ENCODE results near the gene ATR. TPM values are rescaled to one million over a fixed set of nuclear protein-coding genes. Genes with fewer than 3 reads are reported as not detected.
"Not testable (repeated sequence)": the region's sequence is repeated elsewhere in the genome, so short reads cannot be mapped to it uniquely, and the experiment has no call there.

The ATR gene
- total RNA-seq, 1 donor from 2014 or later = 5.2 TPM

DNA sequence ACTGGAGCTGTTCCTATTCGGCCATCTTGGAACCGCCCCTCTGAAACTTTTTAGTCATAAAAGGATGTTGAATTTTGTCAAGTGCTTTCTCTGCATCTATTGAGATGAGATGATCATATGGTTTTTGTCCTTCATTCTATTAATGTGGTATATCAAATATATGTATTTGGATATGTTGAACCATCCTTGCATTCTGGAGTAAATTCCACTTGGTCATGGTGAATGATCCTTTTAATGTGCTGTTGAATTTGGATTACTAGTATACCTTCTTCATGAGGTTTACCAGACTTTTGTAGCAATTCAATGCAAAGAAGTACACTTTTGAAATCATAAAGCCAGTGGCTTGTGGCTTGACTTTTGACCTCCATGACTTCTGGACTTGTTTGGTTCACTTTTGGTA is 97.3 kb downstream of the ATR start:
- intact Hi-C loops (cut with DNase I) = no loop called here
- DNase-seq (no peak), ATAC-seq (ENCODE audit: poor library complexity) (no peak)

DNA sequence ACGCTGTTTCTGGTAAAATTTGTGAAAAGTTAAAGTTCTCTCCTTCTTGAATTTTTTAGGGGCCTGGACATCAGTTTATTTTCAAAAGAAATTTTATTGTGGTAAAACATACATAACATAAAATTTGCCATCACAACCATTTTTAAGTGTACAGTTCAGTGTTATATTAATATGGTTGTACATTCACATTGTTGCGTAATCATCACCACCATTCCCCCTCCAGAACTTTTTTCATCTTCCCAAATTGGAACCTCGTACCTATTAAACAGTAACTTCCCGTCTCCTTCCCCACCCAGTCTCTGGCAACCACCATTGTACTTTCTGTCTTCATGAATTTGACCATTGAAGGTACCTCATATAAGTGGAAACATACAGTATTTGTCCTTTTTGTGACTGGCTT is 107.7 kb downstream of the ATR start:
- no peak for DNase-seq
- no peak for ATAC-seq (ENCODE audit: poor library complexity)
- intact Hi-C loops (cut with DNase I) = no loop called here

DNA sequence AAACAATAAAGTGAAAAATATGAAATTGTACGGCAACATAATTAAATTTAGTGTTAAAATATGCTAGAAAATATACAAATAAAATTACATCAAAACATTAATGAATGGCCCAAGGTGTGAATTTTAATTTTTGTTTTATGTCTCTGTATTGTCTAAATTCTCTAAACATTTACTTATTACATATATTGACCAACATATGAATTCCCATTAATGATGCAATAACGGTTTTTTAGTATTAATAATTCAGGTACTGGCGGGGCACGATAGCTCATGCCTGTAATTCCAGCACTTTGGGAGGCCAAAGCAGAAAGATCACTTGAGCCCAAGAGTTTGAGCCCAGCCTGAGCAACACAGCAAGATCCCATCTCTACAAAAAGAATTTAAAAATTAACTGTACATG is 110.1 kb downstream of the ATR start:
- ATAC-seq (ENCODE audit: poor library complexity) = no peak
- intact Hi-C loops (cut with DNase I) = no loop called here
- no peak for DNase-seq

DNA sequence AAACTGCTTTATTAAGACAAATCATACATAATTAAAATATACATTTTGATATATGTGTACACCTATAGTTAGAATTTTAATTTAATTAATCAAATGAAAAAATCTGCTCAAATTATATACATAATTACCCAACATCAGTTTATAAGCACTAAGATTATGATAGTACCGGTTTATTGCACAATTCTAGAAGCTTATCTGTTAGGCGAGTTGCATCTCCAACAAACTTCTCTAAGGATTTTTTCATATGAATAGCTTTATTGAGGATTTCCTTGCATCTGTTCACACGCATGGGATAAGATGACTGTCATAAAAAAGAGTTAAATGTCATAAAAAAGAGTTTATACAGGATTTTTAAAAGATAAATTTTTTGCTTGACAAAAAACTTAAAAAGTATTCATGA is 110.8 kb downstream of the ATR start:
- intact Hi-C loops (cut with DNase I) = no loop called here
- no peak for DNase-seq
- ATAC-seq (ENCODE audit: poor library complexity) = no peak

DNA sequence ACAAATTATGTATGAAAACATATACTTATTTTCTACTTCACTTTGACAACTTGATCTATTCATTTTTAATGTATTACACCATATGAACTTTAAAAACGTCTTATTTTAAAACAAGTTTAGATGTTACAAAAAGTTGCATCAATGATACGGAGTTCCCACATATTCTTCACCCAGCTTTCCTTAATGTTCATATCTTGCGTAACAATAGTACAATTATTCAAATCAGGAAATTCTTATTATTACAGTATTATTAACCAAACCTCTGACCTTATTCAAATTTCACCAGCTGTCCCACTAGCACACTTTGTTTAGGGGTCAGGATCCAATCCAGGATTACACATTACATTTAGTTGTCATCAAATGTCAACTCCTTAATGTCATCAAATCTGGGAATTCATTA is 117.8 kb downstream of the ATR start:
- intact Hi-C loops (cut with DNase I) = no loop called here
- ATAC-seq (ENCODE audit: poor library complexity) (no peak), DNase-seq (no peak)

DNA sequence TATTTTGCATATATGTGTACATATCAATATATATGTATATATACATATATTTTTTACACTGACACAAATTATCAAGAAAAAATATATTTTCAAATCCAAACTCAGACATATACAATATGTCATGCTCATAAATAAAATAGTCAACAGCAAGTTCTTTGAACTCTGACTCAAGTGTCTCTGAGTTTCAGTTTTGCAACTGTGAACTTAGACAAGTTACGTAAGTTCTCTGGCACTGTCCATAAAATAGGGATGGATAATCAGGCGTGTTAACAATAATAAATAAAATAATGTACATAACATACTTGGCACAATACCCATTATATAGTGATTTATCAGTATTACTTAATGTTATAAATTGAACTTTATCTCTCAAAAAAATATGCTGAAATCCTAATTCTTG is 118.6 kb downstream of the ATR start:
- intact Hi-C loops (cut with DNase I) = no loop called here
- DNase-seq = no peak
- no peak for ATAC-seq (ENCODE audit: poor library complexity)

DNA sequence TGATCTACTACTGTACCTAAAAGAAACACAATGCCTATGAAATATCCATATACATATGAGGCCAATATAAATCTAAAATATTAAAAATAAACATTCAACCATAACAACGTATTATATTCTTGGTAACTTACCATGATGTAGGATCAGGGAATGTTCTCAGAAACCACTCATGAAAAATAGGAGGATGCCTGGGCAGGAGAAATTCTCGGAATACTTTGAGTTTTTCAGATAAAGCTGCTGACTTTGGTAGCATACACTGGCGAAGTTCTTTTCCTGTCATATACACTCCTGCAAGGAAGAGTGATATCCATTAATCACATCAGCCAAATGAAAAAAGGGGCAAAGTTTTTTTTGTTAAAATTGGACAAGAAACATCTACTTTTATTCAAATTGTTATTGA is 119.4 kb downstream of the ATR start:
- ATAC-seq (ENCODE audit: poor library complexity) = no peak
- intact Hi-C loops (cut with DNase I) = no loop called here
- no peak for DNase-seq

DNA sequence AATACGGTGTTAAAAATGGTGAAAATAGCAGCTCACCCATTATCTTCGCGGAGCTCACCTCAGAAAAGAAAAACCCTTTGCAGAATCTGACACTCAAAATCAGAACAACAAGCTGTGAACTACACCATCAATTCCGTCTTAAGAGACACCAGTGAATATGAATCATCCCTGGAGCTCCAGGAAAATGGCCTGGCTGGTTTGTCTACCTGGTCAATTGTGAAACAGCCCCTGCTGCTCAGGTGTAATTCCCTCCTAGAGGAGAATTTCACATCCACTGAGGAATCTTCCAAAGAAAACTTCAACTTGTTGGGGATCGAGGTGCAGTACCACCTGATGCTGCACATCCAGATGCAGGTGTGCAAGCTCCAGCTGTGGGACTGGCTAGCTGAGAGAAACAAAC is 127.7 kb downstream of the ATR start:
- DNase-seq (no peak), ATAC-seq (ENCODE audit: poor library complexity) (no peak)
- intact Hi-C loops (cut with DNase I) = no loop called here

DNA sequence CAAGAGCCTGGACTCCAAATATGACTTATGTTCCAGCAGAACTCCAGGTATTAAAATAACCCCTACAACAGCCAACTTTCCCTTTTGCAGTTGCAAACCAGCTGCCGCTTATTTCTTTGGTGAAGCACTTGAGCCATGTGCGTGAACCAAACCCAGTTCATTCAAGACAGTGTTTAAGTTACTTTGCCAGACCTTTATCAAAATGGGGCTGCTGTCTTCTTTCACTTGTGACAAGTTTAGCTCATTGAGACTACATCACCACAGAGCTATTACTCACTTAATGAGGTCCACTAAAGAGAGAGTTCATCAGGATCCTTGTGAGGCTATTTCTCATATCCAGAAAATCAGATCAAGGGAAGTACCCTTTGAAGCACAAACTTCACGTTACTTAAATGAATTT is 128.3 kb downstream of the ATR start:
- DNase-seq (no peak), ATAC-seq (ENCODE audit: poor library complexity) (no peak)
- intact Hi-C loops (cut with DNase I) = no loop called here

DNA sequence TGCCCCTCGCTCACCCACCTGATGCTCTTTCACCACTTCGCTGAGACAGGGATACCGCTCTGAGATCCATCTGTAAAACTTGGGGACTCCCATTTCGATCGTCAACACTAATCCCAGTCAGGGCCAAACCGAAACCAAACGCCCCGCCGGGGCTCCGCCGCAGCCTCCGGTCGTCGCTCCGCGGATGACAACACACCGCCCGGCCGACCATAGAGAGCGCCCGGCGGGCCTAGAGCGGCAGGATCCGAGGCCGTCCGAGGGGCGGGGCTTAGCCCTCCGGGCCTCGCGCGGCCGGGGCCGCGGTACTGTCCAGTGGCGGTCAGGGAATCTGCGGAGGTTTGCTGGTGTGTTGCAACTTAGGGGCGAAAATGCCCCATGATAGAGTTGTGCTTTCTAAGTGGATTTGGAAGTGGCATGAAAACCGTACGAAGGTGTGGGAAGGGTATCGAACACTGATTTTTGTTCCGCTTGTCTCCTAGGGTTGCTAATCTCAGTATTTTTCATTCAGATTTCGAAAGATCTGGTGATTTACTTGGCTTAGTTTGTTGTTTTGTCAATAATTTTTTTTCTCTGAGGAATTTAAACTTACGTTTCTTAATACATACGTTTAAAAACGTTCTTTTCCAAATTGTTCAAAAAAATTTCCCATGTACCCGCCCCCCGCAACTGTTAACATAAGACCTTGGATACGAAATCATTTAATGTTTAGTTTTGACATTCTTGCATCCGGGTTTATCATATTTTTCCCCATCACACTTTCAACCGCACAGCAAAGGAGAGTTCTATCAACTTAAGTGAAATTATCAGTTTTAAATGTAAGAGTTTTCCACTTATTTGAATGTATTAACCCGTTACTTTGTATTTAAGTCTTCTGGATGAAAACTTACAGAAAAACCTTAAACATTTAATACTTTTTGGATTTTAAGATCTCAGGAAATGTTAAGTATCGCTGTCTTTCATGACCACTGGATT is 130.4 kb downstream of the ATR start, which contains the start of gene XRN1:
TSS of gene XRN1 (minus strand) at position 186 of the 972 bp plus-strand sequence. CDS start at position 93, 93 bp downstream.
- DNase-seq = peak; percentile 98
- peak; percentile 99 for ATAC-seq (ENCODE audit: poor library complexity)
- intact Hi-C loops (cut with DNase I) = no loop called here

DNA sequence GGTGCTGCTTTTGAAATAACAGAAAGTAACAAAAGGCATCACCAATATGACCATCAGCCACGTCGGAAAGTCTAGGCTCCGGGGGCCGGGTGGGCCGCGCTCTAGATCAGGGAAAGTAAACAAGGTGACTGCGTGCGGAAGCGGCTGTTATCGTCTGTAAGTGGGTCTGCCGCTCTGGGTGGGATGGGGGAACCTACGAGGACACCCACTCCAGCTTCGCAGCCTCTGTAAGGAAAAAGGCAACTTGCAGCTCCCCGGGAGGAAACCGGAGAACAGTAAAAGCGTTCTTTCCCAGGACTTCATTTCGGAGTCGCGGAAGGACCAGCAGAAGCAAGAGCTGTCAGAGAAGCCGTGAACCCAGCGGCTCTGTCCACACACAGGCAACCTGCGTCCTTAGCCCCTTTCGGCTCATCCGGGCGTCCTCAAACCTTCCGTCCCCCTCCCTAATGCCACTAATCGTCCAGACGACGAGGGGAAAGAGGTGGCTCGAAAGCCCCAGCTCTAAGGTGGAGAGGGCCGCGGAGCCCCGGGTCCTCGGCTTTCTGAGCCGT is 131.2 kb downstream of the ATR start:
- ATAC-seq (ENCODE audit: poor library complexity) (peak; percentile 63), DNase-seq (peak; percentile 57)
- intact Hi-C loops (cut with DNase I) = no loop called here

DNA sequence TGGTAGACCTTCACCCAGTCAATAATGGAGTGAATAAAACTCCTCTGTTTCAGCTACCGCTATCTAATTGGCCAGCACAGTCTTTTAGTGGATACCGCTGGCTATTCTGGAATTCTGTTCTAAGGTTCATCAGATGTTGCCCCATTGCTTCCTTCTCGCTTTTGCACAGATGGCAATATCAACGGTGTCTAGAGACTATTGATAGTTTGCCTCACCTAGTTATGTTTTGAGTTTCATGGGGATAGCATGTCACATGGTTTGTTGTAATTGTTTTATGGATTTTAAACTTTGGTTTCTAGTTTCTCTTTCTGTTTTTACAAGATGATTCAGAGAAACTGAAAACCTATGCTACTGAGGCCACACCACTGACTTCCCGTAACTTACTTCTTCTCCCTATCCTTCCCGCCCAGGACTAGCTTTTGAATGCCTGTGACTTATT is 132.7 kb downstream of the ATR start:
- ATAC-seq (ENCODE audit: poor library complexity) (no peak), DNase-seq (no peak)
- intact Hi-C loops (cut with DNase I) = no loop called here

DNA sequence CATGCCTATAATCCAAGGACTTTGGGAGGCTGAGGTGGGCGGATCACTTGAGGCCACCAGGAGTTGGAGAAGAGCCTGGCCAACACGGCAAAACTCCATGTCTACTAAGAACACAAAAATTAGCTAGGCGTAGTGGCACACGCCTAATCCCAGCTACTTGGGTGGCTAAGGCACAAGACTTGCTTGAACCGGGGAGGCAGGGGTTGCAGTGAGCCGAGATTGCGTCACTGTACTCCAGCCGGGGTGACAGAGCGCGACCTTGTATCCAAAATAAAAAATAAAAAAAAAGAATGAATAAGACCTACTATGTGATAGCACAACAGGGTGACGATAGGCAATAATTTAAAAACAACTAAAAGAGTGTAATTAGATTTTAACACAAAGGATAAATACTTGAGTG is 134.2 kb downstream of the ATR start:
- intact Hi-C loops (cut with DNase I) = no loop called here
- DNase-seq = no peak
- no peak for ATAC-seq (ENCODE audit: poor library complexity)

DNA sequence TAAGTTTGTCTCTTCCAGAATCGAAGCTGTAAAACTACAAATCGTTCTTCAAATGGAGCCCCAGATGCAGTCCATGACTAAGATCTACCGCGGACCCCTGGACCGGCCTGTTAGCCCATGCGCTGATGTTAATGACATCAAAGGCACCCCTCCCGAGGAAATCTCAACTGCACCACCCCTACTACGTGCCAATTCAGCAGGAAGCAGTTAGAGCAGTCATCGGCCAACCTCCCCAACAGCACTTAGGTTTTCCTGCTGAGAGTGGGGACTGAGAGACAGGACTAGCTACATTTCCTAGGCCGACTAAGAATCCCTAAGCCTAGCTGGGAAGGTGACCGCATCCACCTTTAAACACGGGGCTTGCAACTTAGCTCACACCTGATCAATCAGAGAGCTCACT is 135.5 kb downstream of the ATR start:
- DNase-seq; ATAC-seq (ENCODE audit: poor library complexity); intact Hi-C loops (cut with DNase I): not testable (repeated sequence)

DNA sequence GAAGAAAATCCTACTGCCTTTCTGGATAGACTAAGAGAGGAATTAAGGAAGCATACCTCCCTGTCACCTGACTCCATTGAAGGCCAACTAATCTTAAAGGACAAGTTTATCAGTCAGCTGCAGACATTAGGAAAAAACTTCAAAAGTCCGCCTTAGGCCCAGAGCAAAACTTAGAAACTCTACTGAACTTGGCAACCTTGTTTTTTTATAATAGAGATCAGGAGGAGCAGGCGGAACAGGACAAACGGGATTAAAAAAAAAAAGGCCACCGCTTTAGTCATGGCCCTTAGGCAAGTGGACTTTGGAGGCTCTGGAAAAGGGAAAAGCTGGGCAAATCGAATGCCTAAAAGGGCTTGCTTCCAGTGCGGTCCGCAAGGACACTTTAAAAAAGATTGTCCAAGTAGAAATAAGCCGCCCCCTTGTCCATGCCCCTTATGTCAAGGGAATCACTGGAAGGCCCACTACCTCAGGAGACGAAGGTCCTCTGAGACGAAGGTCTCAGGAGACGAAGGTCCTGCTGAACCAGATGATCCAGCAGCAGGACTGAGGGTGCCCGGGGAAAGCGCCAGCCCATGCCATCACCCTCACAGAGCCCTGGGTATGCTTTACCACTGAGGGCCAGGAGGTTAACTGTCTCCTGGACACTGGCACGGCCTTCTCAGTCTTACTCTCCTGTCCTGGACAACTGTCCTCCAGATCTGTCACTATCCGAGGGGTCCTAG is 138.9 kb downstream of the ATR start:
- ATAC-seq (ENCODE audit: poor library complexity); intact Hi-C loops (cut with DNase I); DNase-seq: not testable (repeated sequence)

DNA sequence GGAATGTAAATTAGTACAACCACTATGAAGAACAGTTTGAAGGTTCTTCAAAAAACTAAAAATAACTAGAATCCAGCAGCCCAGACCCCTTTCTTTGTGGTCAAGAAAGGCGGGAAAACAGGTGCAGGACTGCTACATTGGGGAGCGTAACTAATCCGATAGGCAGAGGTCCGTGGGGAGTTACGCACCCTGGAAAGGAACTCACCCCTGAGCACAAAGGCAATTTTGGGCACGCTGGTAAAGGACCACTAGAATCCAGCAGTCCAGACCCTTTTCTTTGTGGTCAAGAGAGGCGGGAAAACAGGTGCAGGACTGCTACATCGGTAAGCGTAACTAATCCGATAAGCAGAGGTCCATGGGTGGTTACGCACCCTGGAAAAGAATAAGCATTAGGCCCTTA is 140.4 kb downstream of the ATR start:
- DNase-seq; intact Hi-C loops (cut with DNase I); ATAC-seq (ENCODE audit: poor library complexity): not testable (repeated sequence)

DNA sequence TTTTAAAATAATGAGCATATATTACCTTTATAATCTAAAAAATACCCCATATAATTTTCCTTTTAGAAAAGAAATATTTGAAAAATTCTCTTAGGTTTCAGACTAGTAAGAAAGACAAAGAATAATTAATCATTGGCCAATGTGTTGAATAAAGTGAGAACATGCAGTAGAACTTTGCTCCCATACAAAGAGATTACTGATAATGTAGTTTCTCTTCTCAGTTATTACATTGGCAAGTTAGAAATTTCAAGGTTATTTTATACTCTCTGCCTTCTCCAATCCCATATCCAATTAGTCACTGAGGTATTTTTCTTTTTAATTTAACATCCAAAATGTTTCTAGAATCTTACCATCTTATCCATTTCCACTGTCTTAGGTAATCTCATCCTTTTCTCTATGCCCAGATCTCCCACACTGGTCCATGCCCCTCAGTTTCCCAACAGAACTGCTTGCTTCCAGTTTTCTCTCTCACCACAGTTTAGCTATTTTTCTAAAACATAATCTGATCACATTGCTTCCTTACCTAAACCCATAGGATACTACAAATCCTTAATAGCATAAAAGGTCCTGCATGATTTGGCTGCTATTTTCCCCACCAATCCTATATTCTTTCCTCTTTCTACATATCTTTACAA is 141.5 kb downstream of the ATR start:
- intact Hi-C loops (cut with DNase I) = no loop called here
- no peak for ATAC-seq (ENCODE audit: poor library complexity)
- DNase-seq = no peak

DNA sequence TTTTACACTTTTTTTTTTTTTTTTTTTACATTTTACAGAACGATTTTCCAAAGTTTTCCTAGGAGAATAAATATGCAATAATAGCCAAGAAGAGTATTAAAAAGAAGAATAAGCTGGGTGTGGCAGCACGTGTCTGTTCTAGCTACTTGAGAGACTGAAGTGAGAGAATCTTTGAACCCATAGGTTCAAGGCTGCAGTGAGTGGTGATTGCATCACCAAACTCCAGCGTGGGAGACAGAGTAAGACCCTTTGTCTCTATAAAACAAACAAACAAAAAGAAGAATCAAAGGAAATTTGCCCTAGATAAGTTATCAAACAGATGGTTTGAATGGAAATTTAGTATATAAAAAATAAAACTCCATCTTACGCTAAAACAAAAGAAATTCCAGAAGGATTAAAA is 144.0 kb downstream of the ATR start:
- ATAC-seq (ENCODE audit: poor library complexity) (no peak), DNase-seq (no peak)
- intact Hi-C loops (cut with DNase I) = no loop called here

DNA sequence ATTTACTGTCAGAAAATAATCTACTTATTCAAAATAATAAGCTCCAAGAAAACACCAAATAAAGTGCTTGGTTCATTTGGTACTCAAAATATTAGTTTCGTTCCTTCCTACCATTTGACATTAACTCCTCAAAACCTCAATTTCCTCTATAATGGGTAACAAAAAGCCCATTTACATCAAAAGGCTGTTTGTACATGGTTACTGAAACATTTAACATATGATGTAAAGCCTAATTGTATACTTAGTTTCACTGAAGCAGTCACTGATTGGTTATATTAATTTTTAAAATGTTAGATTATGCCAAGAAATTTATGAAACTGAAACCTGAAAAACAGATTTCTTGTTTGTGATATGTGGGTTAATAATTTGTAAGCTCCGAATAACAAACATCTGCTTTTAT is 145.4 kb downstream of the ATR start:
- no peak for ATAC-seq (ENCODE audit: poor library complexity)
- no peak for DNase-seq
- intact Hi-C loops (cut with DNase I) = no loop called here

Measured in Right ventricle myocardium superior (tissue), 1 donor.